Endothelial cell of umbilical vein (primary cell): ENCODE data around the gene POU6F2. TPM values are rescaled to one million over a fixed set of nuclear protein-coding genes. Genes with fewer than 3 reads are reported as not detected.

ENCODE experiments used
- BruUV-seq: library from RNA; stranded (reverse); fragments of 400-500 nt; replicated peaks from 2 replicates; lab custom pipeline; 2021; lab: Mats Ljungman, UMichigan
- CTCF ChIA-PET: fragments of 300-600, 350-600 bp; sonication (Branson Sonifier 250); formaldehyde crosslinking; loops from one replicate; lab custom pipeline; 2021; ENCODE audit warnings: antibody characterized with exemption, inconsistent platforms; lab: Charles Lee
- POLR2A ChIA-PET: fragments of 300-600, 350-600 bp; sonication (Branson Sonifier 250); formaldehyde crosslinking; loops from one replicate; lab custom pipeline; 2021; ENCODE audit warnings: antibody characterized with exemption, inconsistent platforms; lab: Charles Lee
- DNase-seq: peaks from one replicate; pipeline ENCODE4 v3.0.0-alpha.2; 2011; ENCODE audit warnings: low read depth, low spot score
- FAIRE-seq: peaks from 2 replicates; lab custom pipeline; 2011; peaks lifted over from hg19 to GRCh38; lab: Jason Lieb, UNC
- H2AFZ ChIP-seq: 2 replicates; pipeline ENCODE4 v1.6.0; 2012; ENCODE audit warnings: low read depth, low read length, control low read depth, inconsistent platforms
- H3K27ac ChIP-seq: 2 replicates; pipeline ENCODE4 v1.5.1; 2011; ENCODE audit warnings: low read depth, mild to moderate bottlenecking, control low read depth, low read length, moderate library complexity; ENCODE audit not compliant: insufficient read depth
- H3K27me3 ChIP-seq, 2 experiments: 2 replicates each; pipeline versions ENCODE4 v1.6.0 to v1.6.1; 2011; ENCODE audit warnings: low read length in 2 of 2, mixed read lengths in 1 of 2; ENCODE audit not compliant: control insufficient read depth in 2 of 2, insufficient read depth in 2 of 2
- H3K36me3 ChIP-seq, 2 experiments: 2 replicates in 1 of 2; 3 replicates in 1 of 2; pipeline ENCODE4 v1.5.1; 2011; ENCODE audit warnings: low read length in 2 of 2, mild to moderate bottlenecking in 1 of 2, moderate library complexity in 1 of 2; ENCODE audit not compliant: control insufficient read depth in 2 of 2, insufficient read depth in 2 of 2; ENCODE audit errors: extremely low read depth in 1 of 2
- H3K4me1 ChIP-seq: 3 replicates; pipeline ENCODE4 v1.5.1; 2011; ENCODE audit warnings: mild to moderate bottlenecking, low read length; ENCODE audit not compliant: control insufficient read depth, insufficient read depth; ENCODE audit errors: extremely low read depth
- H3K4me2 ChIP-seq: 2 replicates; pipeline ENCODE4 v1.6.1; 2011; ENCODE audit warnings: low read length, control low read depth, mixed read lengths; ENCODE audit not compliant: insufficient read depth
- H3K4me3 ChIP-seq, 3 experiments: fragments of 200-600 bp in 1 of 3; sonication (generic), shearing (Covaris generic) in 1 of 3; replicated peaks in 1 of 3; 2 replicates each; pipeline ENCODE4 v1.5.1; 2011 to 2016; ENCODE audit warnings: control low read depth in 3 of 3, low read length in 3 of 3, mild to moderate bottlenecking in 2 of 3, inconsistent platforms in 1 of 3, low read depth in 1 of 3, moderate library complexity in 1 of 3; ENCODE audit not compliant: insufficient read depth in 1 of 3
- H3K79me2 ChIP-seq: 2 replicates; pipeline ENCODE4 v1.6.0; 2012; ENCODE audit warnings: low read length, inconsistent platforms; ENCODE audit not compliant: control insufficient read depth, insufficient read depth
- H3K9ac ChIP-seq: replicated peaks from 2 replicates; pipeline ENCODE3; 2011; ENCODE audit warnings: low read length, control low read depth; ENCODE audit not compliant: insufficient read depth; ENCODE audit errors: extremely low read depth
- H3K9me1 ChIP-seq: replicated peaks from 3 replicates; pipeline ENCODE4 v1.6.0; 2011; ENCODE audit warnings: mild to moderate bottlenecking, low read length; ENCODE audit not compliant: control insufficient read depth, insufficient read depth; ENCODE audit errors: extremely low read depth
- H3K9me3 ChIP-seq: replicated peaks from 2 replicates; pipeline ENCODE4 v1.5.1; 2012; ENCODE audit warnings: low read length, inconsistent platforms; ENCODE audit not compliant: control insufficient read depth, insufficient read depth
- H4K20me1 ChIP-seq: replicated peaks from 2 replicates; pipeline ENCODE3; 2011; ENCODE audit warnings: mild to moderate bottlenecking, low read length; ENCODE audit not compliant: control insufficient read depth, insufficient read depth; ENCODE audit errors: extremely low read depth
- EZH2 ChIP-seq: IDR thresholded peaks from 2 replicates; pipeline ENCODE4 v1.6.1; 2012; ENCODE audit warnings: borderline replicate concordance, low read depth, mild to moderate bottlenecking, moderate library complexity, low read length, inconsistent platforms; ENCODE audit not compliant: severe bottlenecking
- FOS ChIP-seq: IDR thresholded peaks from 2 replicates; pipeline ENCODE4 v1.6.1; 2011; ENCODE audit warnings: mild to moderate bottlenecking, low read length, moderate library complexity, borderline replicate concordance; ENCODE audit not compliant: insufficient read depth
- GATA2 ChIP-seq: IDR thresholded peaks from 2 replicates; pipeline ENCODE4 v1.7.0; 2011; ENCODE audit warnings: low read depth, mild to moderate bottlenecking, moderate library complexity, mixed read lengths, low read length; ENCODE audit not compliant: insufficient read length, insufficient read depth
- JUN ChIP-seq: IDR thresholded peaks from 2 replicates; pipeline ENCODE4 v1.6.1; 2011; ENCODE audit warnings: borderline replicate concordance, low read depth; ENCODE audit not compliant: insufficient read length, insufficient read depth
- MYC ChIP-seq: IDR thresholded peaks from one replicate; pipeline ENCODE4 v1.6.1; 2011; ENCODE audit warnings: mild to moderate bottlenecking, low read depth, low read length
- POLR2A ChIP-seq: IDR thresholded peaks from 2 replicates; pipeline ENCODE4 v1.6.1; 2012; ENCODE audit warnings: low read depth, mild to moderate bottlenecking, control low read depth, low read length
- POLR2AphosphoS5 ChIP-seq: IDR thresholded peaks from 2 replicates; pipeline ENCODE4 v1.6.1; 2012; ENCODE audit warnings: low read depth, mild to moderate bottlenecking, control low read depth, low read length, moderate library complexity; ENCODE audit not compliant: insufficient read depth
- dilution Hi-C: fragments of 300-500 bp; cut with MboI; formaldehyde crosslinking; loops from one replicate; pipeline ENCODE4 v1.15.0; 2019; ENCODE audit warnings: low sequenced_read_pairs; ENCODE audit not compliant: extremely low pct_ligation_motif_present
- intact Hi-C: fragments of 100-400 bp; cut with micrococcal nuclease; formaldehyde crosslinking; loops from one replicate; pipeline ENCODE4 v1.10.0; 2022
- polyA plus RNA-seq, 4 experiments: library from polyadenylated mRNA; depleted of rRNA in 3 of 4; stranded (reverse) in 3 of 4; unstranded in 1 of 4; fragments of >200 nt; gene quantifications; 2 replicates each; pipeline versions ENCODE4 v1.2.1 to v1.2.3, GENCODE V29; 2011 to 2012; ENCODE audit warnings: missing spikeins in 1 of 4
- total RNA-seq: library from RNA; stranded (reverse); gene quantifications from 2 replicates; pipeline ENCODE4 v1.2.3, GENCODE V29; 2021
- TF ChIP-seq, protein P1 (sequence below): IDR thresholded peaks from 2 replicates; pipeline ENCODE4 v1.6.1; 2011; ENCODE audit not compliant: insufficient read depth, insufficient read length
- TF ChIP-seq, protein P2 (sequence below), 2 donors: IDR thresholded peaks; 1 replicate in 1 of 2; 2 replicates in 1 of 2; pipeline ENCODE4 v1.5.1; 2011; ENCODE audit warnings: low read length in 2 of 2, mild to moderate bottlenecking in 2 of 2, moderate library complexity in 2 of 2, control low read depth in 1 of 2, inconsistent platforms in 1 of 2, low read depth in 1 of 2; ENCODE audit not compliant: insufficient read depth in 1 of 2; ENCODE audit errors: extremely low read depth in 1 of 2

POU6F2 gene
- total and polyA plus RNA-seq, 2 donors (not counting 3 experiments of a cell fraction or from before 2014, with no cell fraction given) = 0.29 TPM; not detected in 1

DNA sequence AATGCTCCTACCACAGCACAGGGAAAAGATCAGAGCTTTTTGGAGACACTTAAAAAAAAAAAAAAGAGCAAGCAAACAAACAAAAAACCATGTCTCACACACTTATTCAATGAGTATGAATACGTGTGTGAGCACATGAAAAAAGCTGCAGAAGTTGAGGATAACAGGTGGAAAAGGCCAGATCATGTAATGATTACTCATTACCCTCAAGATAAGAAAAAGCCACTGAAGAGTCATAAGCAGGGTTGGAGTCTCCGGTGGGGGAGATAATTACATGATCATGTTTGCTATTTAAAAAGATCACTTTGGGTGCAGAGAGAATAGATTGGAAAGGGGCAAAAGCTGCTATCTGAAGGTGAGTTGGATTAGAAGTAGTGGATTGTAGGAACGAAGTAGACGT lies 77.0 kb downstream of the POU6F2 start:
- H3K27ac ChIP-seq = no peak overlapping the region
- H3K36me3 ChIP-seq = no peaks in the 10 kb centered on the region
- H2AFZ ChIP-seq = no peak overlapping the region
- CTCF ChIA-PET = no interaction called here
- H3K9ac ChIP-seq = no peak overlapping the region
- H3K9me3 ChIP-seq = no peaks in the 10 kb centered on the region
- TF ChIP-seq, protein P1, sequence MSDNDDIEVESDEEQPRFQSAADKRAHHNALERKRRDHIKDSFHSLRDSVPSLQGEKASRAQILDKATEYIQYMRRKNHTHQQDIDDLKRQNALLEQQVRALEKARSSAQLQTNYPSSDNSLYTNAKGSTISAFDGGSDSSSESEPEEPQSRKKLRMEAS = no peak
- TF ChIP-seq MYC (no peak), EZH2 (no peak), GATA2 (no peak), POLR2A (no peak), POLR2AphosphoS5 (no peak), FOS (no peak), JUN (no peak)
- TF ChIP-seq, protein P2, sequence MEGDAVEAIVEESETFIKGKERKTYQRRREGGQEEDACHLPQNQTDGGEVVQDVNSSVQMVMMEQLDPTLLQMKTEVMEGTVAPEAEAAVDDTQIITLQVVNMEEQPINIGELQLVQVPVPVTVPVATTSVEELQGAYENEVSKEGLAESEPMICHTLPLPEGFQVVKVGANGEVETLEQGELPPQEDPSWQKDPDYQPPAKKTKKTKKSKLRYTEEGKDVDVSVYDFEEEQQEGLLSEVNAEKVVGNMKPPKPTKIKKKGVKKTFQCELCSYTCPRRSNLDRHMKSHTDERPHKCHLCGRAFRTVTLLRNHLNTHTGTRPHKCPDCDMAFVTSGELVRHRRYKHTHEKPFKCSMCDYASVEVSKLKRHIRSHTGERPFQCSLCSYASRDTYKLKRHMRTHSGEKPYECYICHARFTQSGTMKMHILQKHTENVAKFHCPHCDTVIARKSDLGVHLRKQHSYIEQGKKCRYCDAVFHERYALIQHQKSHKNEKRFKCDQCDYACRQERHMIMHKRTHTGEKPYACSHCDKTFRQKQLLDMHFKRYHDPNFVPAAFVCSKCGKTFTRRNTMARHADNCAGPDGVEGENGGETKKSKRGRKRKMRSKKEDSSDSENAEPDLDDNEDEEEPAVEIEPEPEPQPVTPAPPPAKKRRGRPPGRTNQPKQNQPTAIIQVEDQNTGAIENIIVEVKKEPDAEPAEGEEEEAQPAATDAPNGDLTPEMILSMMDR (IDR thresholded peaks at IDR 0.05; ENCODE audit: extremely low read depth in 1 of 2, insufficient read depth in 1 of 2, low read depth in 1 of 2, low read length in 2 of 2) = no peak
- POLR2A ChIA-PET = no interaction called here
- FAIRE-seq (no peak), DNase-seq (no peak)
- dilution Hi-C loops (no loop called here), intact Hi-C loops (loop anchor here (10.0 kb wide), 1 partner anchor 90 kb away; no protein-coding TSS in a partner anchor)
- peaks cover 3% of the 10 kb centered on the region for H3K9me1 ChIP-seq
- no TSS peak for BruUV-seq
- H3K79me2 ChIP-seq = no peaks in the 10 kb centered on the region
- H3K4me3 ChIP-seq = no peak overlapping the region
- H3K4me1 ChIP-seq = no peaks in the 10 kb centered on the region
- no peaks in the 10 kb centered on the region for H3K27me3 ChIP-seq
- no peaks in the 10 kb centered on the region for H4K20me1 ChIP-seq
- no peak overlapping the region for H3K4me2 ChIP-seq
